ENCODE data around the gene MGMT. TPM values are rescaled to one million over a fixed set of nuclear protein-coding genes. Genes with fewer than 3 reads are reported as not detected.

Gene MGMT
- polyA plus RNA-seq, 4 donors, result 9.8 to 22.4 (median 17.9) TPM

GRCh38 chr10:129445436-129446182 is 21.4 kb upstream of the MGMT start:
- no peak for FAIRE-seq

GRCh38 chr10:129446183-129446581 is 20.9 kb upstream of the MGMT start:
- Histone ChIP-seq H3K36me3 (ENCODE audit: control insufficient read depth in 3 of 3, insufficient read depth in 2 of 3, low read depth in 1 of 3, low read length in 3 of 3) (no peaks in the 10 kb centered on the region), H3K4me1 (ENCODE audit: control insufficient read depth in 3 of 3, insufficient read depth in 2 of 3, low read depth in 1 of 3, low read length in 2 of 3) (no peaks in the 10 kb centered on the region), H3K27me3 (ENCODE audit: control insufficient read depth in 3 of 3, insufficient read depth in 3 of 3, low read length in 3 of 3) (peaks cover 0 to 4% (median 2%) of the 10 kb centered on the region in 3 donors), H3K9me3 (ENCODE audit: control insufficient read depth in 2 of 2, insufficient read depth in 1 of 2, low read depth in 1 of 2, low read length in 1 of 2) (no peaks in the 10 kb centered on the region), H3K4me3 (ENCODE audit: low read depth in 1 of 3, low read length in 3 of 3) (no peak overlapping the region), H3K27ac (ENCODE audit: low read depth in 1 of 3, low read length in 2 of 3) (no peak overlapping the region)
- DNase-seq, result no peak
- FAIRE-seq, result no peak
- WGBS, 3 donors, result 48 to 77% (median 60%) methylated on average over 4 of the region's 4 CpGs

More at GRCh38 chr10:129445436-129446182, 21.4 kb upstream of the MGMT start:
- no peak for DNase-seq
- H3K9me3 ChIP-seq (ENCODE audit: control insufficient read depth in 2 of 2, insufficient read depth in 1 of 2, low read depth in 1 of 2, low read length in 1 of 2), result no peaks in the 10 kb centered on the region
- no peak overlapping the region for H3K4me3 ChIP-seq (ENCODE audit: low read depth in 1 of 3, low read length in 3 of 3)
- H3K4me1 ChIP-seq (ENCODE audit: control insufficient read depth in 3 of 3, insufficient read depth in 2 of 3, low read depth in 1 of 3, low read length in 2 of 3), result no peaks in the 10 kb centered on the region
- H3K27ac ChIP-seq (ENCODE audit: low read depth in 1 of 3, low read length in 2 of 3), result no peak overlapping the region
- 88 to 92% (median 92%) methylated on average over 13 of the region's 13 CpGs for WGBS, 3 donors
- H3K36me3 ChIP-seq (ENCODE audit: control insufficient read depth in 3 of 3, insufficient read depth in 2 of 3, low read depth in 1 of 3, low read length in 3 of 3), result no peaks in the 10 kb centered on the region
- H3K27me3 ChIP-seq (ENCODE audit: control insufficient read depth in 3 of 3, insufficient read depth in 3 of 3, low read length in 3 of 3), result peaks cover 0 to 4% (median 2%) of the 10 kb centered on the region in 3 donors

GRCh38 chr10:129447486-129447885 is 19.6 kb upstream of the MGMT start:
- WGBS, 3 donors, result 70 to 87% (median 77%) methylated on average over 6 of the region's 6 CpGs
- DNase-seq (no peak), FAIRE-seq (no peak)
- H3K27me3 ChIP-seq (ENCODE audit: control insufficient read depth in 3 of 3, insufficient read depth in 3 of 3, low read length in 3 of 3), result peaks cover 0 to 4% (median 0%) of the 10 kb centered on the region in 3 donors
- no peaks in the 10 kb centered on the region for H3K9me3 ChIP-seq (ENCODE audit: control insufficient read depth in 2 of 2, insufficient read depth in 1 of 2, low read depth in 1 of 2, low read length in 1 of 2)
- no peak overlapping the region for H3K27ac ChIP-seq (ENCODE audit: low read depth in 1 of 3, low read length in 2 of 3)
- no peaks in the 10 kb centered on the region for H3K36me3 ChIP-seq (ENCODE audit: control insufficient read depth in 3 of 3, insufficient read depth in 2 of 3, low read depth in 1 of 3, low read length in 3 of 3)
- no peak overlapping the region for H3K4me3 ChIP-seq (ENCODE audit: low read depth in 1 of 3, low read length in 3 of 3)
- no peaks in the 10 kb centered on the region for H3K4me1 ChIP-seq (ENCODE audit: control insufficient read depth in 3 of 3, insufficient read depth in 2 of 3, low read depth in 1 of 3, low read length in 2 of 3)

DNA sequence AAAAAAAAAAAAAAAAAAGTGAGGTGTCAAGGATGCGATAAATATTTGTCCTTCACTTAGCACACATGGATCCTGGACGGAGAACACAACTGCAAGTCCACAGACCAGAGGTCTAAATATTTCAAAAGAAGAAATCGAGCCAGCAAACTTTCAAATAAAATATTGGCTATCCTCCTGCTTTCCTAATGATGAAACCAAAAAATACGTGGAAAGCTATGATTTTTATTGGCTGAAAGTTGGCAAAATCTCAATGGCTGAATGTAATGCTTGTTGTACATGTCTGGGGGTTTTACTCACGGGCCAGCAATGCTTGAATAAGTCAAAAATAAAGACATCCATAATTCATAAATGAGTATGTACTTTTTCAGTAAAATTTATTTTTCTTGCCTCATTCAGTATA is 19.0 kb upstream of the MGMT start:
- H3K4me3 ChIP-seq (ENCODE audit: low read depth in 1 of 3, low read length in 3 of 3), result no peak overlapping the region
- no peak for DNase-seq
- no peaks in the 10 kb centered on the region for H3K4me1 ChIP-seq (ENCODE audit: control insufficient read depth in 3 of 3, insufficient read depth in 2 of 3, low read depth in 1 of 3, low read length in 2 of 3)
- no peaks in the 10 kb centered on the region for H3K36me3 ChIP-seq (ENCODE audit: control insufficient read depth in 3 of 3, insufficient read depth in 2 of 3, low read depth in 1 of 3, low read length in 3 of 3)
- peaks cover 0 to 4% (median 0%) of the 10 kb centered on the region in 3 donors for H3K27me3 ChIP-seq (ENCODE audit: control insufficient read depth in 3 of 3, insufficient read depth in 3 of 3, low read length in 3 of 3)
- FAIRE-seq, result no peak
- H3K27ac ChIP-seq (ENCODE audit: low read depth in 1 of 3, low read length in 2 of 3), result no peak overlapping the region
- WGBS, 3 donors, result 69 to 75% (median 72%) methylated on average over 5 of the region's 5 CpGs
- H3K9me3 ChIP-seq (ENCODE audit: control insufficient read depth in 2 of 2, insufficient read depth in 1 of 2, low read depth in 1 of 2, low read length in 1 of 2), result peaks cover 0 to 2% of the 10 kb centered on the region in 2 donors

GRCh38 chr10:129448539-129448938 is 18.5 kb upstream of the MGMT start:
- Histone ChIP-seq H3K36me3 (ENCODE audit: control insufficient read depth in 3 of 3, insufficient read depth in 2 of 3, low read depth in 1 of 3, low read length in 3 of 3) (no peaks in the 10 kb centered on the region), H3K27me3 (ENCODE audit: control insufficient read depth in 3 of 3, insufficient read depth in 3 of 3, low read length in 3 of 3) (peaks cover 0 to 4% (median 0%) of the 10 kb centered on the region in 3 donors), H3K9me3 (ENCODE audit: control insufficient read depth in 2 of 2, insufficient read depth in 1 of 2, low read depth in 1 of 2, low read length in 1 of 2) (peaks cover 0 to 2% of the 10 kb centered on the region in 2 donors), H3K27ac (ENCODE audit: low read depth in 1 of 3, low read length in 2 of 3) (no peak overlapping the region), H3K4me3 (ENCODE audit: low read depth in 1 of 3, low read length in 3 of 3) (no peak overlapping the region), H3K4me1 (ENCODE audit: control insufficient read depth in 3 of 3, insufficient read depth in 2 of 3, low read depth in 1 of 3, low read length in 2 of 3) (no peaks in the 10 kb centered on the region)
- 66 to 87% (median 76%) methylated on average over 5 of the region's 5 CpGs for WGBS, 3 donors
- FAIRE-seq, result no peak
- no peak for DNase-seq

GRCh38 chr10:129449893-129450292 is 17.1 kb upstream of the MGMT start:
- 58 to 83% (median 68%) methylated on average over 2 of the region's 2 CpGs for WGBS, 3 donors
- Histone ChIP-seq H3K4me3 (ENCODE audit: low read depth in 1 of 3, low read length in 3 of 3) (no peak overlapping the region), H3K9me3 (ENCODE audit: control insufficient read depth in 2 of 2, insufficient read depth in 1 of 2, low read depth in 1 of 2, low read length in 1 of 2) (peaks cover 0 to 2% of the 10 kb centered on the region in 2 donors), H3K4me1 (ENCODE audit: control insufficient read depth in 3 of 3, insufficient read depth in 2 of 3, low read depth in 1 of 3, low read length in 2 of 3) (no peaks in the 10 kb centered on the region), H3K36me3 (ENCODE audit: control insufficient read depth in 3 of 3, insufficient read depth in 2 of 3, low read depth in 1 of 3, low read length in 3 of 3) (no peaks in the 10 kb centered on the region), H3K27me3 (ENCODE audit: control insufficient read depth in 3 of 3, insufficient read depth in 3 of 3, low read length in 3 of 3) (peaks cover 0 to 4% (median 0%) of the 10 kb centered on the region in 3 donors), H3K27ac (ENCODE audit: low read depth in 1 of 3, low read length in 2 of 3) (no peak overlapping the region)
- FAIRE-seq (no peak), DNase-seq (no peak)

GRCh38 chr10:129450391-129450790 is 16.6 kb upstream of the MGMT start:
- H3K27ac ChIP-seq (ENCODE audit: low read depth in 1 of 3, low read length in 2 of 3), result no peak overlapping the region
- peaks cover 0 to 2% of the 10 kb centered on the region in 2 donors for H3K9me3 ChIP-seq (ENCODE audit: control insufficient read depth in 2 of 2, insufficient read depth in 1 of 2, low read depth in 1 of 2, low read length in 1 of 2)
- 71 to 86% (median 74%) methylated on average over 3 of the region's 3 CpGs for WGBS, 3 donors
- no peaks in the 10 kb centered on the region for H3K4me1 ChIP-seq (ENCODE audit: control insufficient read depth in 3 of 3, insufficient read depth in 2 of 3, low read depth in 1 of 3, low read length in 2 of 3)
- no peak overlapping the region for H3K4me3 ChIP-seq (ENCODE audit: low read depth in 1 of 3, low read length in 3 of 3)
- FAIRE-seq (no peak), DNase-seq (no peak)
- H3K36me3 ChIP-seq (ENCODE audit: control insufficient read depth in 3 of 3, insufficient read depth in 2 of 3, low read depth in 1 of 3, low read length in 3 of 3), result no peaks in the 10 kb centered on the region
- H3K27me3 ChIP-seq (ENCODE audit: control insufficient read depth in 3 of 3, insufficient read depth in 3 of 3, low read length in 3 of 3), result peaks cover 0 to 4% (median 0%) of the 10 kb centered on the region in 3 donors

- no peaks in the 10 kb centered on the region for H3K4me1 ChIP-seq (ENCODE audit: control insufficient read depth in 3 of 3, insufficient read depth in 2 of 3, low read depth in 1 of 3, low read length in 2 of 3)
- H3K9me3 ChIP-seq (ENCODE audit: control insufficient read depth in 2 of 2, insufficient read depth in 1 of 2, low read depth in 1 of 2, low read length in 1 of 2), result peaks cover 0 to 2% of the 10 kb centered on the region in 2 donors
- H3K27ac ChIP-seq (ENCODE audit: low read depth in 1 of 3, low read length in 2 of 3), result no peak overlapping the region
- WGBS, 3 donors, result 70 to 76% (median 71%) methylated on average over 6 of the region's 6 CpGs
- no peak overlapping the region for H3K4me3 ChIP-seq (ENCODE audit: low read depth in 1 of 3, low read length in 3 of 3)
- FAIRE-seq, result no peak
- peaks cover 0 to 22% (median 0%) of the 10 kb centered on the region in 3 donors for H3K27me3 ChIP-seq (ENCODE audit: control insufficient read depth in 3 of 3, insufficient read depth in 3 of 3, low read length in 3 of 3)
- DNase-seq, result no peak
- H3K36me3 ChIP-seq (ENCODE audit: control insufficient read depth in 3 of 3, insufficient read depth in 2 of 3, low read depth in 1 of 3, low read length in 3 of 3), result no peaks in the 10 kb centered on the region
Measured at GRCh38 chr10:129455625-129456024, 11.4 kb upstream of the MGMT start.
